ACC112 (cell line): ENCODE measurements around the gene STK35.

Source experiments
- H2AFZ ChIP-seq: fragments of 200-600 bp; sonication (generic); one replicate; pipeline ENCODE4 v1.6.0; 2017; ENCODE audit warnings: antibody characterized with exemption, low read length; ENCODE audit not compliant: unreplicated experiment
- H3K27ac ChIP-seq: fragments of 200-600 bp; sonication (generic); 2 replicates; pipeline ENCODE4 v1.5.1; 2014; ENCODE audit warnings: low read depth, mild to moderate bottlenecking, antibody characterized with exemption, low read length, moderate library complexity
- H3K27me3 ChIP-seq: fragments of 200-600 bp; sonication (generic); 2 replicates; pipeline ENCODE4 v1.6.1; 2014; ENCODE audit warnings: mild to moderate bottlenecking, antibody characterized with exemption, low read length, moderate library complexity, mixed read lengths; ENCODE audit not compliant: insufficient read depth
- H3K36me3 ChIP-seq: fragments of 200-600 bp; sonication (generic); 2 replicates; pipeline ENCODE4 v1.6.1; 2016; ENCODE audit warnings: mild to moderate bottlenecking, antibody characterized with exemption, low read length, moderate library complexity, mixed read lengths; ENCODE audit not compliant: insufficient read depth
- H3K4me1 ChIP-seq: fragments of 200-600 bp; sonication (generic); one replicate; pipeline ENCODE4 v1.6.1; 2016; ENCODE audit warnings: low read length, mixed read lengths; ENCODE audit not compliant: insufficient read depth, unreplicated experiment, control insufficient read depth
- H3K4me3 ChIP-seq: fragments of 200-600 bp; sonication (generic); 2 replicates; pipeline ENCODE4 v1.5.1; 2014; ENCODE audit warnings: mild to moderate bottlenecking, low read depth, low read length
- H3K79me2 ChIP-seq: fragments of 200-600 bp; sonication (generic); one replicate; pipeline ENCODE4 v1.6.0; 2016; ENCODE audit warnings: low read length; ENCODE audit not compliant: control insufficient read depth, unreplicated experiment, insufficient read depth

The STK35 gene

GRCh38 chr20:2101057-2101864, at the start of gene STK35:
Gene STK35, plus strand, starts transcription at chr20:2101827. Its CDS starts 55 bp downstream, at chr20:2101882.
- Histone ChIP-seq H3K4me1 (peaks cover 14% of the 10 kb centered on the region), H3K79me2 (peaks cover 35% of the 10 kb centered on the region), H3K4me3 (peak within 1 kb of the TSS; percentile 95), H2AFZ (peak within 1 kb of the TSS; percentile 37), H3K27ac (peak within 1 kb of the TSS; percentile 96), H3K27me3 (no peaks in the 10 kb centered on the region; the same call in 1 of the 2 replicates), H3K36me3 (peaks cover 5% of the 10 kb centered on the region; the same call in 1 of the 2 replicates)

- Histone ChIP-seq H3K27me3 (peaks cover 92% of the 10 kb centered on the region), H3K4me1 (no peaks in the 10 kb centered on the region), H3K79me2 (no peaks in the 10 kb centered on the region), H3K27ac (no peak overlapping the region), H2AFZ (no peak overlapping the region), H3K4me3 (no peak overlapping the region), H3K36me3 (no peaks in the 10 kb centered on the region)
Measured at GRCh38 chr20:2051946-2052345, 49.7 kb upstream of the STK35 start.

- Histone ChIP-seq H3K4me3 (no peak overlapping the region), H3K36me3 (no peaks in the 10 kb centered on the region), H2AFZ (no peak overlapping the region), H3K27ac (no peak overlapping the region), H3K4me1 (no peaks in the 10 kb centered on the region), H3K79me2 (no peaks in the 10 kb centered on the region), H3K27me3 (peaks cover 91% of the 10 kb centered on the region)
Measured at GRCh38 chr20:2052741-2053140, 48.9 kb upstream of the STK35 start.

- no peaks in the 10 kb centered on the region for H3K4me1 ChIP-seq
Measured at GRCh38 chr20:2053615-2054014, 48.0 kb upstream of the STK35 start.

GRCh38 chr20:2054911-2055310, 46.7 kb upstream of the STK35 start:
- Histone ChIP-seq H3K27ac (no peak overlapping the region), H3K4me1 (no peaks in the 10 kb centered on the region), H3K4me3 (no peak overlapping the region), H3K36me3 (no peaks in the 10 kb centered on the region), H2AFZ (no peak overlapping the region), H3K27me3 (peaks cover 88% of the 10 kb centered on the region), H3K79me2 (no peaks in the 10 kb centered on the region)

More at GRCh38 chr20:2053615-2054014, 48.0 kb upstream of the STK35 start:
- Histone ChIP-seq H3K27me3 (peaks cover 85% of the 10 kb centered on the region), H2AFZ (no peak overlapping the region), H3K79me2 (no peaks in the 10 kb centered on the region), H3K4me3 (no peak overlapping the region), H3K27ac (no peak overlapping the region), H3K36me3 (no peaks in the 10 kb centered on the region)

- no peak overlapping the region for H3K27ac ChIP-seq
- H3K4me1 ChIP-seq: no peaks in the 10 kb centered on the region
- peaks cover 71% of the 10 kb centered on the region for H3K27me3 ChIP-seq
- no peaks in the 10 kb centered on the region for H3K79me2 ChIP-seq
- H2AFZ ChIP-seq: no peak overlapping the region
- H3K4me3 ChIP-seq: no peak overlapping the region
- H3K36me3 ChIP-seq: no peaks in the 10 kb centered on the region
Measured at GRCh38 chr20:2059411-2059810, 42.2 kb upstream of the STK35 start.

- no peak overlapping the region for H3K4me3 ChIP-seq
- no peaks in the 10 kb centered on the region for H3K4me1 ChIP-seq
- no peak overlapping the region for H3K27ac ChIP-seq
- H3K27me3 ChIP-seq: peaks cover 72% of the 10 kb centered on the region
- H3K79me2 ChIP-seq: no peaks in the 10 kb centered on the region
- no peaks in the 10 kb centered on the region for H3K36me3 ChIP-seq
- no peak overlapping the region for H2AFZ ChIP-seq
Measured at GRCh38 chr20:2065099-2065498, 36.5 kb upstream of the STK35 start.

- Histone ChIP-seq H3K4me3 (no peak overlapping the region), H3K79me2 (no peaks in the 10 kb centered on the region), H2AFZ (no peak overlapping the region), H3K36me3 (no peaks in the 10 kb centered on the region), H3K4me1 (no peaks in the 10 kb centered on the region), H3K27me3 (peaks cover 63% of the 10 kb centered on the region), H3K27ac (no peak overlapping the region)
Measured at GRCh38 chr20:2066461-2067122, 35.0 kb upstream of the STK35 start.

- Histone ChIP-seq H3K27ac (no peak overlapping the region), H3K36me3 (no peaks in the 10 kb centered on the region), H3K79me2 (no peaks in the 10 kb centered on the region), H3K4me3 (no peak overlapping the region), H2AFZ (no peak overlapping the region), H3K27me3 (peaks cover 69% of the 10 kb centered on the region), H3K4me1 (no peaks in the 10 kb centered on the region)
Measured at GRCh38 chr20:2080532-2081224, 20.9 kb upstream of the STK35 start.

GRCh38 chr20:2084703-2085102, 16.9 kb upstream of the STK35 start:
- Histone ChIP-seq H3K27ac (no peak overlapping the region), H3K36me3 (no peaks in the 10 kb centered on the region), H3K27me3 (peaks cover 78% of the 10 kb centered on the region), H3K4me1 (no peaks in the 10 kb centered on the region), H2AFZ (no peak overlapping the region), H3K79me2 (no peaks in the 10 kb centered on the region), H3K4me3 (no peak overlapping the region)
